Measurements from ENCODE around the gene SUPT20HL2.

GRCh38 chrX:24277405-24277804 is 36.5 kb downstream of the SUPT20HL2 start:
- TF ChIP-seq, protein P1, sequence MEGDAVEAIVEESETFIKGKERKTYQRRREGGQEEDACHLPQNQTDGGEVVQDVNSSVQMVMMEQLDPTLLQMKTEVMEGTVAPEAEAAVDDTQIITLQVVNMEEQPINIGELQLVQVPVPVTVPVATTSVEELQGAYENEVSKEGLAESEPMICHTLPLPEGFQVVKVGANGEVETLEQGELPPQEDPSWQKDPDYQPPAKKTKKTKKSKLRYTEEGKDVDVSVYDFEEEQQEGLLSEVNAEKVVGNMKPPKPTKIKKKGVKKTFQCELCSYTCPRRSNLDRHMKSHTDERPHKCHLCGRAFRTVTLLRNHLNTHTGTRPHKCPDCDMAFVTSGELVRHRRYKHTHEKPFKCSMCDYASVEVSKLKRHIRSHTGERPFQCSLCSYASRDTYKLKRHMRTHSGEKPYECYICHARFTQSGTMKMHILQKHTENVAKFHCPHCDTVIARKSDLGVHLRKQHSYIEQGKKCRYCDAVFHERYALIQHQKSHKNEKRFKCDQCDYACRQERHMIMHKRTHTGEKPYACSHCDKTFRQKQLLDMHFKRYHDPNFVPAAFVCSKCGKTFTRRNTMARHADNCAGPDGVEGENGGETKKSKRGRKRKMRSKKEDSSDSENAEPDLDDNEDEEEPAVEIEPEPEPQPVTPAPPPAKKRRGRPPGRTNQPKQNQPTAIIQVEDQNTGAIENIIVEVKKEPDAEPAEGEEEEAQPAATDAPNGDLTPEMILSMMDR (IDR thresholded peaks at IDR 0.05; ENCODE audit: extremely low read depth in 1 of 2, insufficient read depth in 1 of 2, low read depth in 1 of 2, low read length in 2 of 2) = no peak
- no peak for TF ChIP-seq POLR2A (IDR thresholded peaks at IDR 0.05; ENCODE audit: low read depth, low read length)
- no peak for TF ChIP-seq MYC (IDR thresholded peaks at IDR 0.05; ENCODE audit: low read depth, low read length)
- no peak for TF ChIP-seq POLR2AphosphoS5 (IDR thresholded peaks at IDR 0.05; ENCODE audit: insufficient read depth, low read depth, low read length)
- TF ChIP-seq EZH2 (IDR thresholded peaks at IDR 0.05; ENCODE audit: borderline replicate concordance, low read depth, low read length, severe bottlenecking) = no peak
